ENCODE data around the gene ZNF584.

ZNF584 gene

DNA sequence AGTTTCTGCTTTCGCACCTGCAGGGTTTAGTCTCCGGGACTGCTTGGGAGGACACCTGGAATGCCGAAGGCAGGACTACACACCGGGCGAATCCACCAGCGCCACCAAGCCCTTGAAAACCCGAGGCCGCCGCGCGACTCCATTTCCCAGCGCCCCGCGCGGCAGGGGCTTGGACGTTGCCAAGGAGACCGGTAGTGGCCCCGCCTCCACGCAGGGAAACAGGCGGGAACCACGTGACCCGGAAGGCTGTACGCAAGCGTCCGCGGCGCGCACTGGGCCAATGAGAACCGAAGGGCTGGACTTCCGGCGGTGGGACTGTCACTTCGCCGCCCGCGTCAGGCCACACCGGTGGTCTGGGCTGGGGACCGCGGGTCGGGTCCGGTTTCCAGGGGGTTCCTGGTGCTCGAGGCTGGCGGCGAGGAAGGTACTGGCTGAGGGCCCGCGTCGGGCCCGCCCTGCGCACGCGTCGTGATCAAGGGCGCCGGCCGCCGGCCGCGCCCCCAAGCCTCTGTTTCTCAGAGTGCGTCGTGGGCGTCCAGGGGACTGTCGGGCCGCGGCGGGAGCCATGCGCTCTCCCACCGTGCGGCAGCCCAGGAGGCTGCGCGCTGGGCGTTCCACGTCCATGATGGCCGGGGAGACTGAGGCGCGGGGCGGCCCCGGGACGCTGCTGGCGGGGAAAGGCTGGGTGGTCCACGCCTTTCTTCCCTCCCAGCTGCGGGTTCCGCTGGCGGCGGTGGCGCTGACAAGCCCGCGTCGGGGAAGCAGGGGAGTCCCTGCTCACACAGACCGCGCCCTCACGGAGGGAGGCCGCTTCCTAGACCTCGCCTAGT, 58.5 kb downstream of the ZNF584 start, which contains the start of gene ZNF324:
Gene ZNF324, plus strand, starts transcription at position 321 of the 830 bp plus-strand sequence. CDS start 2,106 bp downstream, outside the sequence.
- H3K27ac ChIP-seq = peak within 1 kb of the TSS; percentile 78
- TF ChIP-seq, protein P1, sequence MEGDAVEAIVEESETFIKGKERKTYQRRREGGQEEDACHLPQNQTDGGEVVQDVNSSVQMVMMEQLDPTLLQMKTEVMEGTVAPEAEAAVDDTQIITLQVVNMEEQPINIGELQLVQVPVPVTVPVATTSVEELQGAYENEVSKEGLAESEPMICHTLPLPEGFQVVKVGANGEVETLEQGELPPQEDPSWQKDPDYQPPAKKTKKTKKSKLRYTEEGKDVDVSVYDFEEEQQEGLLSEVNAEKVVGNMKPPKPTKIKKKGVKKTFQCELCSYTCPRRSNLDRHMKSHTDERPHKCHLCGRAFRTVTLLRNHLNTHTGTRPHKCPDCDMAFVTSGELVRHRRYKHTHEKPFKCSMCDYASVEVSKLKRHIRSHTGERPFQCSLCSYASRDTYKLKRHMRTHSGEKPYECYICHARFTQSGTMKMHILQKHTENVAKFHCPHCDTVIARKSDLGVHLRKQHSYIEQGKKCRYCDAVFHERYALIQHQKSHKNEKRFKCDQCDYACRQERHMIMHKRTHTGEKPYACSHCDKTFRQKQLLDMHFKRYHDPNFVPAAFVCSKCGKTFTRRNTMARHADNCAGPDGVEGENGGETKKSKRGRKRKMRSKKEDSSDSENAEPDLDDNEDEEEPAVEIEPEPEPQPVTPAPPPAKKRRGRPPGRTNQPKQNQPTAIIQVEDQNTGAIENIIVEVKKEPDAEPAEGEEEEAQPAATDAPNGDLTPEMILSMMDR (conservative IDR thresholded peaks at IDR 0.05) = no peak

All from VCaP (cell line).